ENCODE results near the gene RIT1.

GRCh38 chr1:155897746-155898145, 13.4 kb downstream of the RIT1 start:
- no peak for TF ChIP-seq EZH2phosphoT487 (IDR thresholded peaks at IDR 0.05; ENCODE audit: borderline replicate concordance, low read depth, low read length)
- TF ChIP-seq CTCF (conservative IDR thresholded peaks at IDR 0.05; ENCODE audit: low read length): no peak

Data from OCI-LY7 (cell line).